Smooth muscle cell (in vitro differentiated cells): ENCODE measurements around the gene FBN2. TPM values are rescaled to one million over a fixed set of nuclear protein-coding genes. Genes with fewer than 3 reads are reported as not detected.

Experiments
- DNase-seq: peaks from one replicate; lab custom pipeline; 2025; ENCODE audit not compliant: unreplicated experiment; lab: John Stamatoyannopoulos, UW
- H2AFZ ChIP-seq: fragments of 200-600 bp; sonication (generic); 2 replicates; pipeline ENCODE4 v1.6.0; 2016; ENCODE audit warnings: antibody characterized with exemption, low read depth, mild to moderate bottlenecking
- H3F3A ChIP-seq: fragments of 200-600 bp; sonication (generic); 2 replicates; pipeline ENCODE4 v1.6.0; 2017; ENCODE audit warnings: antibody characterized with exemption, low read depth
- H3K27ac ChIP-seq: fragments of 200-600 bp; sonication (generic); 2 replicates; pipeline ENCODE4 v1.5.1; 2016; ENCODE audit warnings: low read depth, mild to moderate bottlenecking
- H3K27me3 ChIP-seq: fragments of 200-600 bp; sonication (generic); 2 replicates; pipeline ENCODE4 v1.6.1; 2016; ENCODE audit warnings: low read depth, mild to moderate bottlenecking
- H3K36me3 ChIP-seq: fragments of 200-600 bp; sonication (generic); 2 replicates; pipeline ENCODE4 v1.5.1; 2016; ENCODE audit warnings: low read depth
- H3K4me1 ChIP-seq: fragments of 200-600 bp; sonication (generic); 2 replicates; pipeline ENCODE4 v1.5.1; 2016; ENCODE audit warnings: low read depth
- H3K4me2 ChIP-seq: fragments of 200-600 bp; sonication (generic); 2 replicates; pipeline ENCODE4 v1.6.0; 2016; ENCODE audit warnings: mild to moderate bottlenecking
- H3K4me3 ChIP-seq: fragments of 200-600 bp; sonication (generic); 2 replicates; pipeline ENCODE4 v1.5.1; 2016; ENCODE audit warnings: mild to moderate bottlenecking
- H3K79me2 ChIP-seq: fragments of 200-600 bp; sonication (generic); 2 replicates; pipeline ENCODE4 v1.6.0; 2016; ENCODE audit warnings: low read depth, mild to moderate bottlenecking
- H3K9ac ChIP-seq: fragments of 200-600 bp; sonication (generic); 2 replicates; pipeline ENCODE4 v1.6.0; 2016; ENCODE audit warnings: low read depth
- H3K9me3 ChIP-seq: fragments of 200-600 bp; sonication (generic); replicated peaks from 2 replicates; pipeline ENCODE4 v1.5.1; 2016; ENCODE audit warnings: low read depth
- H4K20me1 ChIP-seq: fragments of 200-600 bp; sonication (generic); 2 replicates; pipeline ENCODE4 v1.6.0; 2016; ENCODE audit warnings: low read depth
- WGBS: methylation state at CpG from one replicate; pipeline ENCODE4 v1.1.7; 2016; ENCODE audit warnings: low lambda C conversion rate; 5-methylcytosine and 5-hydroxymethylcytosine counted together
- polyA plus RNA-seq: library from polyadenylated mRNA; unstranded; fragments of >200 nt; fragmentation: Nextera tagmentation; extraction: Ambion mirVana; gene quantifications from 2 replicates; pipeline ENCODE4 v1.2.1, GENCODE V29; 2016
- total RNA-seq: library from RNA; depleted of rRNA; stranded (reverse); fragments of >200 nt; gene quantifications from 2 replicates; pipeline ENCODE4 v1.2.3, GENCODE V29; 2014
- TF ChIP-seq, protein P1 (sequence below): fragments of 200-600 bp; sonication (generic); IDR thresholded peaks from 2 replicates; pipeline ENCODE4 v1.5.1; 2017; ENCODE audit warnings: borderline replicate concordance, mild to moderate bottlenecking, antibody characterized with exemption; ENCODE audit not compliant: insufficient read depth, poor library complexity, severe bottlenecking

The FBN2 gene
- total and polyA plus RNA-seq, 2 experiments from 2014 or later: 17.2 to 25.9 TPM

DNA sequence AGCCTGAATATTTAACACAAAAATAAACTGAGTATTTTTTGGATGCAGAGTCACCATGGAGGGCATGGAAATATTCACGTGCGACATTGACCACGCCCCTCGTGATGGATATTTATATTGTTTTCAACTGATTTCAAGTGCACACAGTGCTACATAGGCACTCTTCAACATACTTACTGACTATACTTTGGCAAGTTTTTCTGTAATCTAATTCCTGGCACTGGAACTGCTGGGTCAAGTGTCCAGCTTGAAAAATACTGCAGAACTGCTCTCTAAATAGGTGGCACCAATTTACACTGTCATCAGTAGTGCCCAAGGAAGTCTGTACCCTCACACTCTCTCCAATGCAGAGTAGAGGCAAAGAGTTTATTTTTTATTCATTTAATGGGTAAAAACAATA is 65.1 kb downstream of the FBN2 start:
- TF ChIP-seq, protein P1, sequence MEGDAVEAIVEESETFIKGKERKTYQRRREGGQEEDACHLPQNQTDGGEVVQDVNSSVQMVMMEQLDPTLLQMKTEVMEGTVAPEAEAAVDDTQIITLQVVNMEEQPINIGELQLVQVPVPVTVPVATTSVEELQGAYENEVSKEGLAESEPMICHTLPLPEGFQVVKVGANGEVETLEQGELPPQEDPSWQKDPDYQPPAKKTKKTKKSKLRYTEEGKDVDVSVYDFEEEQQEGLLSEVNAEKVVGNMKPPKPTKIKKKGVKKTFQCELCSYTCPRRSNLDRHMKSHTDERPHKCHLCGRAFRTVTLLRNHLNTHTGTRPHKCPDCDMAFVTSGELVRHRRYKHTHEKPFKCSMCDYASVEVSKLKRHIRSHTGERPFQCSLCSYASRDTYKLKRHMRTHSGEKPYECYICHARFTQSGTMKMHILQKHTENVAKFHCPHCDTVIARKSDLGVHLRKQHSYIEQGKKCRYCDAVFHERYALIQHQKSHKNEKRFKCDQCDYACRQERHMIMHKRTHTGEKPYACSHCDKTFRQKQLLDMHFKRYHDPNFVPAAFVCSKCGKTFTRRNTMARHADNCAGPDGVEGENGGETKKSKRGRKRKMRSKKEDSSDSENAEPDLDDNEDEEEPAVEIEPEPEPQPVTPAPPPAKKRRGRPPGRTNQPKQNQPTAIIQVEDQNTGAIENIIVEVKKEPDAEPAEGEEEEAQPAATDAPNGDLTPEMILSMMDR: no peak
- Histone ChIP-seq H3K36me3 (no peaks in the 10 kb centered on the region), H3K4me1 (peaks cover 5% of the 10 kb centered on the region), H3K9me3 (no peaks in the 10 kb centered on the region), H3K27ac (no peak overlapping the region), H3K9ac (no peak overlapping the region), H2AFZ (no peak overlapping the region), H3K4me3 (no peak overlapping the region), H3K4me2 (no peak overlapping the region), H4K20me1 (no peaks in the 10 kb centered on the region), H3F3A (no peaks in the 10 kb centered on the region), H3K27me3 (no peaks in the 10 kb centered on the region), H3K79me2 (no peaks in the 10 kb centered on the region)
- no peak for DNase-seq
- WGBS: 97% methylated on average over 4 of the region's 4 CpGs

DNA sequence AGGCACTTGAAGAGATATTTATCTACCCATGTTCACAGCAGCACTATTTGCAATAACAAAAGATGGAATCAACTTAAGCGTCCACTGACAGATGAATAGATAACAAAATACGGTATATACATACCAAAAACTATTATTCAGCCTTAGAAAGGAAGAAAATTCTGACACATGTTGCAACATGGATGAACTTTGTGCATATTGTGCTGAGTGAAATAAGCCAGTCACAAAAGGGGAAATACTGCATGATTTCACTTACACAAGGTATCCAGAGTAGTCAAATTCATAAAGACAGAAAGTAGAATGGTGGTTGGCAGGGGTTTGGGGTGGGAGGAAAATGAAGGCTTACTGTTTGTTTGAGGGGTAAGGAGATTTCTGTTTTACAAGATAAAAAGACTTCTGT is 66.0 kb downstream of the FBN2 start:
- H2AFZ ChIP-seq: no peak overlapping the region
- TF ChIP-seq, protein P1: no peak
- DNase-seq: no peak

DNA sequence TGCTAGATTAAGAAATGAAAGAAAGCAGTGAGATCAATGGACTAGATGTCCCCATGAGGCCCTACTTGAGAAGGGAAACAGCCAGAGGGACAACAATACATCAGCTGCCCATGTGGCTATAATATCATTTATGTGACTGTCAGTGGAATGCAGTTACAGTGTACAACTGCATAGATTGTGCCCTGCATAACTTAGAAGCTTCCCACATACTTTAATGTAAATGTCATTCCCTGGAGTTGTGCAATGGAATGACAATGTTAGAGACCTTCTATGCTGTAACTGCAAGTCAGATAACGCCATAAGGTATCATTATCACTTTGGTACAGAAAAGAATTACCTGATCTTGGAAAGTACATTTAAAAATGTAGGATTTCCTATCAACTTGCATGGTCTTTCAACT is 67.4 kb downstream of the FBN2 start:
- no peak overlapping the region for H3K4me3 ChIP-seq
- no peak overlapping the region for H3K9ac ChIP-seq
- H3K9me3 ChIP-seq: no peaks in the 10 kb centered on the region
- H2AFZ ChIP-seq: no peak overlapping the region
- H3K27me3 ChIP-seq: no peaks in the 10 kb centered on the region
- no peaks in the 10 kb centered on the region for H4K20me1 ChIP-seq
- no peaks in the 10 kb centered on the region for H3K36me3 ChIP-seq
- peak overlapping the region; percentile 10 for H3K27ac ChIP-seq
- no peak for DNase-seq
- TF ChIP-seq, protein P1: no peak
- WGBS: 63% methylated on average over 1 of the region's 1 CpG
- no peaks in the 10 kb centered on the region for H3K79me2 ChIP-seq
- H3F3A ChIP-seq: no peaks in the 10 kb centered on the region
- peak overlapping the region; percentile 15 for H3K4me2 ChIP-seq
- peaks cover 5% of the 10 kb centered on the region for H3K4me1 ChIP-seq

More for the DNA sequence above, 66.0 kb downstream of the FBN2 start:
- no peak overlapping the region for H3K4me3 ChIP-seq
- WGBS: 75% methylated on average over 2 of the region's 2 CpGs
- H3K9ac ChIP-seq: no peak overlapping the region
- H3K4me2 ChIP-seq: no peak overlapping the region
- no peak overlapping the region for H3K27ac ChIP-seq
- peaks cover 5% of the 10 kb centered on the region for H3K4me1 ChIP-seq
- no peaks in the 10 kb centered on the region for H3K79me2 ChIP-seq
- H3K27me3 ChIP-seq: no peaks in the 10 kb centered on the region
- H3K9me3 ChIP-seq: no peaks in the 10 kb centered on the region
- no peaks in the 10 kb centered on the region for H3K36me3 ChIP-seq
- no peaks in the 10 kb centered on the region for H4K20me1 ChIP-seq
- H3F3A ChIP-seq: no peaks in the 10 kb centered on the region

DNA sequence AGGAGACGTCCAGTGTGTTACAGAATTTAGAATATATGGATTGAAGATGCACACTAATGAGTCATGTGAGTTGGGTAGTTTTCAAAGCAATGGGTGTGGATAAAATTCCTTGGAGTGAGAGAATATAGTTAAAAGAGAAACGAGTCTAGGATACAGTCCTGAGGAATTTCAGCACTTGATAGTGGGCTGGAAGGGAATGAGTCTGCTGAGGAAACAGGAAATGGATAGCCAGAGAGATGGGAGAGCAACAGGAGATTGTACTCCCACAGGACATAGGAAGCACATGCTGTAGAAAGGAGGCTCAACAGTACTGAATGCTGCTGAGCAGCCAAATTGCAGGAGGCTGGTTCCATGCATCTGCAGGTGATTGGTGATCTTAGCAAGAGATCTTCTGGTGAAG is 68.1 kb downstream of the FBN2 start:
- Histone ChIP-seq H3K4me2 (peak overlapping the region; percentile 15), H3F3A (no peaks in the 10 kb centered on the region), H3K79me2 (no peaks in the 10 kb centered on the region), H3K9ac (no peak overlapping the region), H3K4me1 (peaks cover 5% of the 10 kb centered on the region), H3K36me3 (no peaks in the 10 kb centered on the region), H3K9me3 (no peaks in the 10 kb centered on the region), H3K27me3 (no peaks in the 10 kb centered on the region), H2AFZ (no peak overlapping the region), H4K20me1 (no peaks in the 10 kb centered on the region), H3K4me3 (no peak overlapping the region), H3K27ac (peak overlapping the region; percentile 10)
- TF ChIP-seq, protein P1: no peak
- WGBS: 42% methylated on average over 2 of the region's 2 CpGs
- no peak for DNase-seq
